Vagina (tissue), 2 donors: ENCODE results near the gene NPHS2.

ENCODE experiments used
- CTCF ChIP-seq, 3 experiments: fragments of 450-650 bp in 2 of 3; fragments of 200-600 bp in 1 of 3; sonication (generic) in 1 of 3; IDR thresholded peaks; one replicate each; pipeline ENCODE4 v1.5.1; 2017 to 2019; ENCODE audit warnings: antibody characterized with exemption in 3 of 3, mild to moderate bottlenecking in 2 of 3, moderate library complexity in 2 of 3
- POLR2A ChIP-seq, 2 donors: fragments of 450-650 bp; IDR thresholded peaks; one replicate each; pipeline ENCODE4 v1.6.1; 2017; ENCODE audit warnings: antibody characterized with exemption in 2 of 2, mild to moderate bottlenecking in 2 of 2, moderate library complexity in 2 of 2

GRCh38 chr1:179576509-179576908 lies 761 bp upstream of the NPHS2 start:
- TF ChIP-seq POLR2A (IDR thresholded peaks at IDR 0.05), result no peak
- TF ChIP-seq CTCF (IDR thresholded peaks at IDR 0.05), result no peak
